Calu3 (cell line): ENCODE results near the gene RTN1. TPM values are rescaled to one million over a fixed set of nuclear protein-coding genes. Genes with fewer than 3 reads are reported as not detected.

Source experiments
- BruUV-seq: library from RNA; stranded (reverse); fragments of 400-500 nt; replicated peaks from 2 replicates; lab custom pipeline; 2021; lab: Mats Ljungman, UMichigan
- CTCF ChIA-PET: fragments of 300-600 bp; sonication (Branson Sonifier 250); formaldehyde crosslinking; loops from one replicate; lab custom pipeline; 2022; ENCODE audit warnings: antibody characterized with exemption; lab: Charles Lee
- DNase-seq: peaks from one replicate; pipeline ENCODE4 v3.0.0; 2022
- H3K27ac Mint-ChIP-seq: one replicate; pipeline ENCODE4 v1.8.0; 2022; ENCODE audit warnings: mixed read lengths; ENCODE audit not compliant: unreplicated experiment
- H3K27me3 Mint-ChIP-seq: one replicate; pipeline ENCODE4 v1.8.0; 2022; ENCODE audit warnings: mixed read lengths; ENCODE audit not compliant: unreplicated experiment
- H3K36me3 Mint-ChIP-seq: one replicate; pipeline ENCODE4 v1.8.0; 2022; ENCODE audit warnings: mild to moderate bottlenecking, moderate library complexity, mixed read lengths; ENCODE audit not compliant: insufficient read depth, unreplicated experiment
- H3K4me1 Mint-ChIP-seq: one replicate; pipeline ENCODE4 v1.8.0; 2022; ENCODE audit warnings: mild to moderate bottlenecking, low read depth, mixed read lengths; ENCODE audit not compliant: unreplicated experiment
- H3K4me3 Mint-ChIP-seq: one replicate; pipeline ENCODE4 v1.8.0; 2022; ENCODE audit warnings: mild to moderate bottlenecking, low read depth, moderate library complexity, mixed read lengths; ENCODE audit not compliant: unreplicated experiment
- H3K9me3 Mint-ChIP-seq: one replicate; pipeline ENCODE4 v1.8.0; 2022; ENCODE audit warnings: low read depth, mixed read lengths; ENCODE audit not compliant: unreplicated experiment
- intact Hi-C: fragments of 100-400 bp; cut with micrococcal nuclease; formaldehyde crosslinking; loops from one replicate; pipeline ENCODE4 v1.10.0; 2022; ENCODE audit not compliant: unreplicated experiment
- total RNA-seq: library from RNA; stranded (reverse); gene quantifications from 2 replicates; pipeline ENCODE4 v1.2.3, GENCODE V29; 2022
- TF ChIP-seq, protein P1 (sequence below): fragments of 200-600 bp; IDR thresholded peaks from one replicate; pipeline ENCODE4 v1.8.0; 2022; ENCODE audit warnings: antibody characterized with exemption; ENCODE audit not compliant: unreplicated experiment

Gene RTN1
- total RNA-seq, 1 experiment from 2014 or later: not detected

DNA sequence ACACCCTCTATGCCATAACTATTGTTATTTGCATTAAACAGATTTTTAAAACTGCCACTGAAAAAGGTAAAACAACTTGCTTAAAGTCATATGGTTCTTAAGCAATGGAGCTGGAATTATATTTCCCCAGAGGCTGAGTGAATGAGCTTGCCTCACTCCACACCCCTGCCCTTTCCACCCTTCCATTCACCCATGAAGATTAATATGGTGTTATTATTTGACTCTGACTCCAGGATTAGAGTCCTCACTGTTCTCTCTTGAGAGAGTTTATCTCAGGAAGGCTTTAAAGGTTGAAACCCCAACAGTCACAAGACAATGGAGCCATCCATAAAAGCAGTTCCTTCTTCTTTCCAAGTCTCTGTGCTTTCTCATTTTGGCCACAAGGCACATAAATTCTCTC, 84.9 kb downstream of the RTN1 start:
- no peak overlapping the region for H3K4me3 Mint-ChIP-seq
- no peaks in the 10 kb centered on the region for H3K4me1 Mint-ChIP-seq
- no peak overlapping the region for H3K27ac Mint-ChIP-seq
- H3K9me3 Mint-ChIP-seq: no peaks in the 10 kb centered on the region
- TF ChIP-seq, protein P1, sequence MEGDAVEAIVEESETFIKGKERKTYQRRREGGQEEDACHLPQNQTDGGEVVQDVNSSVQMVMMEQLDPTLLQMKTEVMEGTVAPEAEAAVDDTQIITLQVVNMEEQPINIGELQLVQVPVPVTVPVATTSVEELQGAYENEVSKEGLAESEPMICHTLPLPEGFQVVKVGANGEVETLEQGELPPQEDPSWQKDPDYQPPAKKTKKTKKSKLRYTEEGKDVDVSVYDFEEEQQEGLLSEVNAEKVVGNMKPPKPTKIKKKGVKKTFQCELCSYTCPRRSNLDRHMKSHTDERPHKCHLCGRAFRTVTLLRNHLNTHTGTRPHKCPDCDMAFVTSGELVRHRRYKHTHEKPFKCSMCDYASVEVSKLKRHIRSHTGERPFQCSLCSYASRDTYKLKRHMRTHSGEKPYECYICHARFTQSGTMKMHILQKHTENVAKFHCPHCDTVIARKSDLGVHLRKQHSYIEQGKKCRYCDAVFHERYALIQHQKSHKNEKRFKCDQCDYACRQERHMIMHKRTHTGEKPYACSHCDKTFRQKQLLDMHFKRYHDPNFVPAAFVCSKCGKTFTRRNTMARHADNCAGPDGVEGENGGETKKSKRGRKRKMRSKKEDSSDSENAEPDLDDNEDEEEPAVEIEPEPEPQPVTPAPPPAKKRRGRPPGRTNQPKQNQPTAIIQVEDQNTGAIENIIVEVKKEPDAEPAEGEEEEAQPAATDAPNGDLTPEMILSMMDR: no peak
- CTCF ChIA-PET: no interaction called here
- no peaks in the 10 kb centered on the region for H3K36me3 Mint-ChIP-seq
- peaks cover 10% of the 10 kb centered on the region for H3K27me3 Mint-ChIP-seq
- no TSS peak for BruUV-seq
- no peak for DNase-seq
- intact Hi-C loops: no loop called here

- DNase-seq: no peak
- Mint-ChIP-seq H3K4me1 (no peaks in the 10 kb centered on the region), H3K4me3 (no peak overlapping the region), H3K27me3 (peaks cover 26% of the 10 kb centered on the region), H3K27ac (no peak overlapping the region), H3K9me3 (no peaks in the 10 kb centered on the region), H3K36me3 (no peaks in the 10 kb centered on the region)
- intact Hi-C loops: no loop called here
- no TSS peak for BruUV-seq
- TF ChIP-seq, protein P1: no peak
- CTCF ChIA-PET: no interaction called here
Observed at GRCh38 chr14:59782760-59783159, 87.8 kb downstream of the RTN1 start.

- Mint-ChIP-seq H3K36me3 (no peaks in the 10 kb centered on the region), H3K4me3 (no peak overlapping the region), H3K27ac (no peak overlapping the region), H3K4me1 (no peaks in the 10 kb centered on the region), H3K27me3 (peaks cover 38% of the 10 kb centered on the region), H3K9me3 (no peaks in the 10 kb centered on the region)
- CTCF ChIA-PET: no interaction called here
- TF ChIP-seq, protein P1: no peak
- BruUV-seq: no TSS peak
- no peak for DNase-seq
- intact Hi-C loops: no loop called here
Observed at GRCh38 chr14:59777006-59777579, 93.5 kb downstream of the RTN1 start.

DNA sequence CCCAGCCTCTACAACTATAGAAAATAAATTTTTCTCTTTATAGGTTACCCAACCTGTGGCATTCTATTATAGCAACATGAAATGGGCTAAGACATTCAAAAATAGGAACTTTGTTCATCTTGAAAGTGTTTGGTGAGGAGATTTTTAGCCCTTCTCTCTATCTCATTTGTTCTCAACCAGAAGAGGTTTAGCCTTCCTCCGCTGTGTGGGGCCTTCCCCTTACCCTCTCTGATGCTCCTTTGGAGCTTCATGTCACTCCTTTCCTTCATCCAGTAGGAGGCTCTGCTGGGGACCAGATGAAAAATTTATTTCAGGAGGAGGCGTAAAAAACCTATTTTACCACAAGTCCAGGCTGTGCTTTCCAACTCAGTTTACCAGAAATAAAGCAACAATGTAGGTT, 94.1 kb downstream of the RTN1 start:
- CTCF ChIA-PET: no interaction called here
- BruUV-seq: no TSS peak
- Mint-ChIP-seq H3K27me3 (peaks cover 38% of the 10 kb centered on the region), H3K27ac (no peak overlapping the region), H3K36me3 (no peaks in the 10 kb centered on the region), H3K9me3 (no peaks in the 10 kb centered on the region), H3K4me3 (no peak overlapping the region), H3K4me1 (no peaks in the 10 kb centered on the region)
- intact Hi-C loops: no loop called here
- TF ChIP-seq, protein P1: no peak
- no peak for DNase-seq
